ENCODE results near the gene APBA1.

DNA sequence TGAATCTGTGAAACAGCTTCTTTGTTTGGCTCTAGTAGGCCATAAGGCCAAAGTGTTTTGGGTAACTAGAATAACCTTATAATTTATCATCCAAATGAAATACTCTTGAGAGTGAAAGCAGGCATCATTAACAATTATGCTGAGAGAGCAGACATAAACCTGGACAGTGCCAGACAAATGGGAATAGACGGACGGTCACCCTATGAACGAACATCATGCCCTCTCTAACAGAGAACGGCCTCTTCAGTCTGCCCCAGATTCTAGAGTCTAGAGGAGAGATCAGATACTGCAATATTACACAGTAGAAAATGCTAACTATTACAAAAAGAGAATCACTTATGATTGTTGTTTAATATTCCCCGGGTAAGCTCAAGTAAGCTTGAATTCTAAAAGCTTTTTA lies 68.5 kb downstream of the APBA1 start:
- TF ChIP-seq POLR2A (IDR thresholded peaks at IDR 0.05; ENCODE audit: low read depth, low read length) = no peak
- TF ChIP-seq POLR2AphosphoS5 (IDR thresholded peaks at IDR 0.05; ENCODE audit: low read depth, low read length) = no peak
- no peak for TF ChIP-seq TAF1 (IDR thresholded peaks at IDR 0.05; ENCODE audit: low read depth, low read length)
- TF ChIP-seq PAX5 (IDR thresholded peaks at IDR 0.05; ENCODE audit: insufficient read depth, low read length, severe bottlenecking) = no peak
- no peak for TF ChIP-seq POU2F2 (IDR thresholded peaks at IDR 0.05; ENCODE audit: low read depth, low read length)
- TF ChIP-seq SPI1 (IDR thresholded peaks at IDR 0.05; ENCODE audit: low read depth, low read length) = no peak
